OCI-LY3 (cell line): ENCODE results near the gene LPCAT3.

Experiments
- H2AFZ ChIP-seq: fragments of 200-600, 300-600 bp; shearing (Covaris generic); 2 replicates; pipeline ENCODE4 v1.6.0; 2014; ENCODE audit warnings: antibody characterized with exemption, low read depth, low read length
- H3K27ac ChIP-seq: fragments of 200-600, 300-600 bp; sonication (generic); 2 replicates; pipeline ENCODE4 v1.5.1; 2014; ENCODE audit warnings: mild to moderate bottlenecking, low read length, moderate library complexity, mixed read lengths
- H3K27me3 ChIP-seq: fragments of 200-600, 300-600 bp; sonication (generic); 2 replicates; pipeline ENCODE4 v1.6.1; 2014; ENCODE audit warnings: low read depth, low read length, mixed read lengths
- H3K36me3 ChIP-seq: fragments of 200-600, 300-600 bp; sonication (generic); replicated peaks from 2 replicates; pipeline ENCODE3; 2014; ENCODE audit warnings: low read depth, low read length, mixed read lengths
- H3K4me1 ChIP-seq: fragments of 300-600, 200-600 bp; sonication (generic); 2 replicates; pipeline ENCODE4 v1.6.1; 2014; ENCODE audit warnings: low read length, mixed read lengths
- H3K4me2 ChIP-seq: fragments of 200-600, 300-600 bp; sonication (generic); 2 replicates; pipeline ENCODE4 v1.6.1; 2014; ENCODE audit warnings: low read length, mixed read lengths
- H3K4me3 ChIP-seq: fragments of 300-600, 200-600 bp; sonication (generic); 2 replicates; pipeline ENCODE4 v1.5.1; 2014; ENCODE audit warnings: antibody characterized with exemption, mild to moderate bottlenecking, low read length, moderate library complexity
- H3K79me2 ChIP-seq: fragments of 300-600, 200-600 bp; shearing (Covaris generic); 2 replicates; pipeline ENCODE4 v1.6.1; 2014; ENCODE audit warnings: mild to moderate bottlenecking, low read length, mixed read lengths
- H3K9ac ChIP-seq: fragments of 300-600, 200-600 bp; shearing (Covaris generic); 2 replicates; pipeline ENCODE4 v1.6.0; 2014; ENCODE audit warnings: mild to moderate bottlenecking, low read length, moderate library complexity
- H3K9me3 ChIP-seq: fragments of 200-600, 300-600 bp; shearing (Covaris generic); 2 replicates; pipeline ENCODE4 v1.6.1; 2014; ENCODE audit warnings: low read length, mixed read lengths; ENCODE audit not compliant: insufficient read depth
- H4K20me1 ChIP-seq: fragments of 200-600, 300-600 bp; sonication (generic); 2 replicates; pipeline ENCODE4 v1.6.1; 2016; ENCODE audit warnings: low read length, mixed read lengths; ENCODE audit not compliant: insufficient read depth
- CTCF ChIP-seq: fragments of 200-600, 300-600 bp; sonication (generic); IDR thresholded peaks from 2 replicates; pipeline ENCODE4 v1.5.1; 2014; ENCODE audit warnings: antibody characterized with exemption, low read length, low read depth
- EZH2phosphoT487 ChIP-seq: fragments of 200-600 bp; shearing (Covaris generic); IDR thresholded peaks from 2 replicates; pipeline ENCODE4 v1.6.1; 2018; ENCODE audit warnings: antibody characterized with exemption, mixed run types, low read depth

Gene LPCAT3

GRCh38 chr12:6939191-6939540, 79.1 kb downstream of the LPCAT3 start:
- no peak overlapping the region for H3K27ac ChIP-seq
- H3K27me3 ChIP-seq: no peaks in the 10 kb centered on the region
- H4K20me1 ChIP-seq: no peaks in the 10 kb centered on the region
- H3K36me3 ChIP-seq: peaks cover 7% of the 10 kb centered on the region
- H3K4me1 ChIP-seq: peaks cover 20% of the 10 kb centered on the region
- H3K9ac ChIP-seq: no peak overlapping the region
- H3K4me2 ChIP-seq: no peak overlapping the region
- H3K79me2 ChIP-seq: peaks cover 22% of the 10 kb centered on the region
- H2AFZ ChIP-seq: no peak overlapping the region
- TF ChIP-seq EZH2phosphoT487 (no peak), CTCF (no peak)
- no peaks in the 10 kb centered on the region for H3K9me3 ChIP-seq
- H3K4me3 ChIP-seq: no peak overlapping the region

DNA sequence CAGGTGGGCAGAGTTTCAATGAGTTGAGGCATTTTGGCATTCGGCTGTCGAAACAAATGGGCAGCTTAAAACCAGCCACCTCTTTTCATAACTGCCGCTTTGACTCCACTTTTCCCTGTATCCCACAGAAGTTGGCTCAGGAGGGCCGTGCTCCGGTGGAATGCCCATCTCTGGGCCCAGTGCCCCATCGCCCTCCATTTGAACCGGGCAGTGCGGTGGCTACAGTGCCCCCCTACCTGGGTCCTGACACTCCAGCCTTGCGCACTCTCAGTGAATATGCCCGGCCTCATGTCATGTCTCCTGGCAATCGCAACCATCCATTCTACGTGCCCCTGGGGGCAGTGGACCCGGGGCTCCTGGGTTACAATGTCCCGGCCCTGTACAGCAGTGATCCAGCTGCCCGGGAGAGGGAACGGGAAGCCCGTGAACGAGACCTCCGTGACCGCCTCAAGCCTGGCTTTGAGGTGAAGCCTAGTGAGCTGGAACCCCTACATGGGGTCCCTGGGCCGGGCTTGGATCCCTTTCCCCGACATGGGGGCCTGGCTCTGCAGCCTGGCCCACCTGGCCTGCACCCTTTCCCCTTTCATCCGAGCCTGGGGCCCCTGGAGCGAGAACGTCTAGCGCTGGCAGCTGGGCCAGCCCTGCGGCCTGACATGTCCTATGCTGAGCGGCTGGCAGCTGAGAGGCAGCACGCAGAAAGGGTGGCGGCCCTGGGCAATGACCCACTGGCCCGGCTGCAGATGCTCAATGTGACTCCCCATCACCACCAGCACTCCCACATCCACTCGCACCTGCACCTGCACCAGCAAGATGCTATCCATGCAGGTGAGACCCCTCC, 79.7 kb downstream of the LPCAT3 start:
- H3K27ac ChIP-seq: peak overlapping the region; percentile 15; the same call in 1 of the 2 replicates

GRCh38 chr12:6937481-6938352, 80.6 kb downstream of the LPCAT3 start:
- Histone ChIP-seq H2AFZ (no peak overlapping the region), H3K4me3 (peak overlapping the region; percentile 92)

More for the DNA sequence above, 79.7 kb downstream of the LPCAT3 start:
- Histone ChIP-seq H3K4me2 (peak overlapping the region; percentile 73), H4K20me1 (no peaks in the 10 kb centered on the region), H2AFZ (no peak overlapping the region), H3K4me1 (peaks cover 19% of the 10 kb centered on the region), H3K9me3 (no peaks in the 10 kb centered on the region), H3K36me3 (peaks cover 13% of the 10 kb centered on the region), H3K27me3 (no peaks in the 10 kb centered on the region), H3K79me2 (peaks cover 22% of the 10 kb centered on the region), H3K9ac (peak overlapping the region; percentile 53), H3K4me3 (peak overlapping the region; percentile 92)
- TF ChIP-seq EZH2phosphoT487: no peak
- no peak for TF ChIP-seq CTCF

More at GRCh38 chr12:6937481-6938352, 80.6 kb downstream of the LPCAT3 start:
- Histone ChIP-seq H4K20me1 (no peaks in the 10 kb centered on the region), H3K36me3 (peaks cover 13% of the 10 kb centered on the region), H3K9me3 (no peaks in the 10 kb centered on the region), H3K27me3 (no peaks in the 10 kb centered on the region), H3K79me2 (peaks cover 24% of the 10 kb centered on the region), H3K4me2 (peak overlapping the region; percentile 92), H3K9ac (peak overlapping the region; percentile 96), H3K27ac (peak overlapping the region; percentile 75), H3K4me1 (peaks cover 14% of the 10 kb centered on the region)
- TF ChIP-seq EZH2phosphoT487: no peak
- peak; percentile 85 for TF ChIP-seq CTCF
